ENCODE results near the gene VIPR2.
"Not testable (repeated sequence)": the region's sequence is repeated elsewhere in the genome, so short reads cannot be mapped to it uniquely, and the experiment has no call there.

Gene VIPR2

GRCh38 chr7:159138508-159138907 lies 6.2 kb downstream of the VIPR2 start:
- H3K27me3 ChIP-seq (ENCODE audit: control insufficient read depth, insufficient read depth, low read length), result peaks cover 15% of the 10 kb centered on the region
- H3K4me3 ChIP-seq (ENCODE audit: low read depth, low read length), result no peak overlapping the region
- H3K27ac ChIP-seq (ENCODE audit: low read depth, low read length), result no peak overlapping the region
- H3K9ac ChIP-seq (ENCODE audit: low read depth, low read length), result no peak overlapping the region
- H3K36me3 ChIP-seq (ENCODE audit: control insufficient read depth, insufficient read depth, low read length), result peaks cover 6% of the 10 kb centered on the region
- H3K4me1 ChIP-seq (ENCODE audit: control insufficient read depth, insufficient read depth, low read length), result peaks cover 35% of the 10 kb centered on the region
- 0 out of 2 replicates have a peak, but pooled peaks cover 4% of the 10 kb centered on the region for H3K9me3 ChIP-seq (ENCODE audit: control insufficient read depth, insufficient read depth, low read length)

GRCh38 chr7:159137906-159138305 lies 6.8 kb downstream of the VIPR2 start:
- Histone ChIP-seq H3K27me3 (ENCODE audit: control insufficient read depth, insufficient read depth, low read length) (peaks cover 9% of the 10 kb centered on the region), H3K9ac (ENCODE audit: low read depth, low read length) (no peak overlapping the region), H3K27ac (ENCODE audit: low read depth, low read length) (no peak overlapping the region), H3K4me1 (ENCODE audit: control insufficient read depth, insufficient read depth, low read length) (peaks cover 29% of the 10 kb centered on the region), H3K9me3 (ENCODE audit: control insufficient read depth, insufficient read depth, low read length) (0 out of 2 replicates have a peak, but pooled peaks cover 4% of the 10 kb centered on the region), H3K4me3 (ENCODE audit: low read depth, low read length) (no peak overlapping the region), H3K36me3 (ENCODE audit: control insufficient read depth, insufficient read depth, low read length) (peaks cover 6% of the 10 kb centered on the region)

- Histone ChIP-seq H3K9ac (ENCODE audit: low read depth, low read length) (no peak overlapping the region), H3K36me3 (ENCODE audit: control insufficient read depth, insufficient read depth, low read length) (peaks cover 6% of the 10 kb centered on the region), H3K4me3 (ENCODE audit: low read depth, low read length) (no peak overlapping the region), H3K27me3 (ENCODE audit: control insufficient read depth, insufficient read depth, low read length) (no peaks in the 10 kb centered on the region), H3K9me3 (ENCODE audit: control insufficient read depth, insufficient read depth, low read length) (0 out of 2 replicates have a peak, but pooled peaks cover 4% of the 10 kb centered on the region), H3K4me1 (ENCODE audit: control insufficient read depth, insufficient read depth, low read length) (peaks cover 19% of the 10 kb centered on the region), H3K27ac (ENCODE audit: low read depth, low read length) (no peak overlapping the region)
Measured at GRCh38 chr7:159136846-159137245, 7.8 kb downstream of the VIPR2 start.

GRCh38 chr7:159136442-159136841 lies 8.2 kb downstream of the VIPR2 start:
- 0 out of 2 replicates have a peak, but pooled peaks cover 4% of the 10 kb centered on the region for H3K9me3 ChIP-seq (ENCODE audit: control insufficient read depth, insufficient read depth, low read length)
- peaks cover 15% of the 10 kb centered on the region for H3K4me1 ChIP-seq (ENCODE audit: control insufficient read depth, insufficient read depth, low read length)
- no peak overlapping the region for H3K9ac ChIP-seq (ENCODE audit: low read depth, low read length)
- H3K36me3 ChIP-seq (ENCODE audit: control insufficient read depth, insufficient read depth, low read length), result peaks cover 6% of the 10 kb centered on the region
- H3K27me3 ChIP-seq (ENCODE audit: control insufficient read depth, insufficient read depth, low read length), result no peaks in the 10 kb centered on the region
- H3K27ac ChIP-seq (ENCODE audit: low read depth, low read length), result no peak overlapping the region
- H3K4me3 ChIP-seq (ENCODE audit: low read depth, low read length), result no peak overlapping the region

- H3K27ac ChIP-seq (ENCODE audit: low read depth, low read length), result no peak overlapping the region
- H3K36me3 ChIP-seq (ENCODE audit: control insufficient read depth, insufficient read depth, low read length), result peaks cover 6% of the 10 kb centered on the region
- H3K27me3 ChIP-seq (ENCODE audit: control insufficient read depth, insufficient read depth, low read length), result no peaks in the 10 kb centered on the region
Measured at GRCh38 chr7:159136013-159136412, 8.7 kb downstream of the VIPR2 start.

GRCh38 chr7:159132670-159133443 lies 11.8 kb downstream of the VIPR2 start:
- not testable (repeated sequence) for H3K27ac ChIP-seq (ENCODE audit: low read depth, low read length); H3K9me3 ChIP-seq (ENCODE audit: control insufficient read depth, insufficient read depth, low read length); H3K4me1 ChIP-seq (ENCODE audit: control insufficient read depth, insufficient read depth, low read length); H3K4me3 ChIP-seq (ENCODE audit: low read depth, low read length); H3K9ac ChIP-seq (ENCODE audit: low read depth, low read length); H3K27me3 ChIP-seq (ENCODE audit: control insufficient read depth, insufficient read depth, low read length); H3K36me3 ChIP-seq (ENCODE audit: control insufficient read depth, insufficient read depth, low read length)

More at GRCh38 chr7:159136013-159136412, 8.7 kb downstream of the VIPR2 start:
- no peak overlapping the region for H3K4me3 ChIP-seq (ENCODE audit: low read depth, low read length)
- H3K4me1 ChIP-seq (ENCODE audit: control insufficient read depth, insufficient read depth, low read length), result peaks cover 15% of the 10 kb centered on the region
- H3K9ac ChIP-seq (ENCODE audit: low read depth, low read length), result no peak overlapping the region
- H3K9me3 ChIP-seq (ENCODE audit: control insufficient read depth, insufficient read depth, low read length), result 0 out of 2 replicates have a peak, but pooled peaks cover 4% of the 10 kb centered on the region

GRCh38 chr7:159130820-159131219 lies 13.8 kb downstream of the VIPR2 start:
- Histone ChIP-seq H3K4me1 (ENCODE audit: control insufficient read depth, insufficient read depth, low read length) (peaks cover 5% of the 10 kb centered on the region), H3K27me3 (ENCODE audit: control insufficient read depth, insufficient read depth, low read length) (no peaks in the 10 kb centered on the region), H3K9ac (ENCODE audit: low read depth, low read length) (no peak overlapping the region), H3K27ac (ENCODE audit: low read depth, low read length) (no peak overlapping the region), H3K9me3 (ENCODE audit: control insufficient read depth, insufficient read depth, low read length) (no peaks in the 10 kb centered on the region), H3K4me3 (ENCODE audit: low read depth, low read length) (no peak overlapping the region), H3K36me3 (ENCODE audit: control insufficient read depth, insufficient read depth, low read length) (no peaks in the 10 kb centered on the region)

- no peaks in the 10 kb centered on the region for H3K9me3 ChIP-seq (ENCODE audit: control insufficient read depth, insufficient read depth, low read length)
- peaks cover 5% of the 10 kb centered on the region for H3K4me1 ChIP-seq (ENCODE audit: control insufficient read depth, insufficient read depth, low read length)
- H3K27me3 ChIP-seq (ENCODE audit: control insufficient read depth, insufficient read depth, low read length), result no peaks in the 10 kb centered on the region
- H3K27ac ChIP-seq (ENCODE audit: low read depth, low read length), result no peak overlapping the region
- no peak overlapping the region for H3K9ac ChIP-seq (ENCODE audit: low read depth, low read length)
- no peaks in the 10 kb centered on the region for H3K36me3 ChIP-seq (ENCODE audit: control insufficient read depth, insufficient read depth, low read length)
- H3K4me3 ChIP-seq (ENCODE audit: low read depth, low read length), result no peak overlapping the region
Measured at GRCh38 chr7:159130199-159130775, 14.4 kb downstream of the VIPR2 start.

GRCh38 chr7:159128767-159129166 lies 15.9 kb downstream of the VIPR2 start:
- no peak overlapping the region for H3K27ac ChIP-seq (ENCODE audit: low read depth, low read length)
- peaks cover 5% of the 10 kb centered on the region; the same call in 1 of the 2 replicates for H3K4me1 ChIP-seq (ENCODE audit: control insufficient read depth, insufficient read depth, low read length)
- H3K4me3 ChIP-seq (ENCODE audit: low read depth, low read length), result no peak overlapping the region
- H3K27me3 ChIP-seq (ENCODE audit: control insufficient read depth, insufficient read depth, low read length), result no peaks in the 10 kb centered on the region
- H3K36me3 ChIP-seq (ENCODE audit: control insufficient read depth, insufficient read depth, low read length), result no peaks in the 10 kb centered on the region
- no peak overlapping the region for H3K9ac ChIP-seq (ENCODE audit: low read depth, low read length)
- no peaks in the 10 kb centered on the region for H3K9me3 ChIP-seq (ENCODE audit: control insufficient read depth, insufficient read depth, low read length)

GRCh38 chr7:159127691-159128642 lies 16.7 kb downstream of the VIPR2 start:
- H3K9me3 ChIP-seq (ENCODE audit: control insufficient read depth, insufficient read depth, low read length), result no peaks in the 10 kb centered on the region
- no peak overlapping the region for H3K9ac ChIP-seq (ENCODE audit: low read depth, low read length)
- no peak overlapping the region for H3K4me3 ChIP-seq (ENCODE audit: low read depth, low read length)
- H3K36me3 ChIP-seq (ENCODE audit: control insufficient read depth, insufficient read depth, low read length), result no peaks in the 10 kb centered on the region
- H3K27ac ChIP-seq (ENCODE audit: low read depth, low read length), result no peak overlapping the region
- peaks cover 5% of the 10 kb centered on the region; the same call in 1 of the 2 replicates for H3K4me1 ChIP-seq (ENCODE audit: control insufficient read depth, insufficient read depth, low read length)
- no peaks in the 10 kb centered on the region for H3K27me3 ChIP-seq (ENCODE audit: control insufficient read depth, insufficient read depth, low read length)

Data from HUES48 (cell line).